GM12878 (cell line): ENCODE data around the gene GRK2. TPM values are rescaled to one million over a fixed set of nuclear protein-coding genes. Genes with fewer than 3 reads are reported as not detected.
A peak's percentile ranks its signal among the peaks of the same experiment; 100 is the strongest.

ENCODE experiments used
- DPF2 ChIP-seq: fragments of 450-650 bp; IDR thresholded peaks from 2 replicates; pipeline ENCODE4 v1.6.1; 2017; ENCODE audit warnings: mild to moderate bottlenecking
- EED ChIP-seq: sonication (generic); IDR thresholded peaks from 2 replicates; pipeline ENCODE4 v1.6.1; 2016; ENCODE audit warnings: antibody characterized with exemption, low read depth
- EGR1 ChIP-seq, 2 experiments: IDR thresholded peaks; 1 replicate in 1 of 2; 2 replicates in 1 of 2; pipeline ENCODE4 v1.6.1; 2011 to 2012; ENCODE audit warnings: low read depth in 2 of 2, low read length in 2 of 2, borderline replicate concordance in 1 of 2, mild to moderate bottlenecking in 1 of 2, moderate library complexity in 1 of 2
- FOXM1 ChIP-seq: IDR thresholded peaks from 2 replicates; pipeline ENCODE4 v1.6.1; 2012; ENCODE audit warnings: low read depth, mild to moderate bottlenecking, inconsistent platforms, low read length, moderate library complexity
- HCFC1 ChIP-seq: fragments of 150-350 bp; IDR thresholded peaks from 2 replicates; pipeline ENCODE4 v1.6.1; 2014; ENCODE audit warnings: low read length
- IKZF1 ChIP-seq: fragments of 450-650 bp; conservative IDR thresholded peaks from 2 replicates; pipeline ENCODE4 v1.6.1; 2017; ENCODE audit warnings: antibody characterized with exemption, mild to moderate bottlenecking
- JUNB ChIP-seq: IDR thresholded peaks from 2 replicates; pipeline ENCODE4 v1.6.1; 2016; ENCODE audit warnings: antibody characterized with exemption, mild to moderate bottlenecking
- LARP7 ChIP-seq: fragments of 450-650 bp; IDR thresholded peaks from 2 replicates; pipeline ENCODE4 v1.6.1; 2017; ENCODE audit warnings: mild to moderate bottlenecking
- MYC ChIP-seq: IDR thresholded peaks from 2 replicates; pipeline ENCODE4 v1.6.1; 2011; ENCODE audit warnings: mild to moderate bottlenecking, low read length, moderate library complexity, inconsistent platforms; ENCODE audit not compliant: insufficient read depth, insufficient replicate concordance, insufficient read length, severe bottlenecking
- NBN ChIP-seq: fragments of 450-650 bp; IDR thresholded peaks from 2 replicates; pipeline ENCODE4 v1.6.1; 2016
- NFYB ChIP-seq: IDR thresholded peaks from 2 replicates; pipeline ENCODE4 v1.6.1; 2011; ENCODE audit warnings: low read depth, mild to moderate bottlenecking, low read length, improper control_type of control experiment, moderate library complexity; ENCODE audit not compliant: insufficient read depth
- NR2C2 ChIP-seq: IDR thresholded peaks from 2 replicates; pipeline ENCODE4 v1.6.1; 2011; ENCODE audit warnings: borderline replicate concordance, low read depth; ENCODE audit not compliant: control insufficient read depth, insufficient read length
- PAX5 ChIP-seq: IDR thresholded peaks from 2 replicates; pipeline ENCODE4 v1.6.1; 2011; ENCODE audit warnings: low read depth, low read length, borderline replicate concordance
- PML ChIP-seq: IDR thresholded peaks from 2 replicates; pipeline ENCODE4 v1.6.1; 2012; ENCODE audit warnings: low read length, inconsistent platforms
- POU2F2 ChIP-seq: IDR thresholded peaks from 3 replicates; pipeline ENCODE4 v1.6.1; 2011; ENCODE audit warnings: low read depth, mild to moderate bottlenecking, low read length, borderline replicate concordance
- SMAD1 ChIP-seq: fragments of 450-650 bp; IDR thresholded peaks from 2 replicates; pipeline ENCODE4 v1.6.1; 2018; ENCODE audit warnings: mild to moderate bottlenecking, low read depth; ENCODE audit not compliant: partially characterized antibody
- SP1 ChIP-seq: IDR thresholded peaks from one replicate; pipeline ENCODE4 v1.6.1; 2011; ENCODE audit warnings: low read depth, low read length
- SPI1 ChIP-seq: IDR thresholded peaks from 2 replicates; pipeline ENCODE4 v1.6.1; 2011; ENCODE audit warnings: low read depth, mild to moderate bottlenecking, low read length, moderate library complexity, borderline replicate concordance; ENCODE audit not compliant: insufficient read depth
- TBL1XR1 ChIP-seq: IDR thresholded peaks from 2 replicates; pipeline ENCODE4 v1.6.1; 2012; ENCODE audit warnings: low read depth, low read length, improper control_type of control experiment
- ZNF207 ChIP-seq: fragments of 450-650 bp; IDR thresholded peaks from 2 replicates; pipeline ENCODE4 v1.6.1; 2014; ENCODE audit warnings: antibody characterized with exemption, mild to moderate bottlenecking, borderline replicate concordance
- ZNF217 ChIP-seq: fragments of 450-650 bp; IDR thresholded peaks from 2 replicates; pipeline ENCODE4 v1.6.1; 2017; ENCODE audit warnings: antibody characterized with exemption, mild to moderate bottlenecking
- polyA plus RNA-seq, 11 experiments: library from polyadenylated mRNA; depleted of rRNA in 4 of 11; unstranded in 6 of 11; stranded (reverse) in 5 of 11; fragments of >200 nt; fragmentation: Nextera tagmentation in 4 of 11; fragmentation: Illumina TruSeq in 1 of 11; extraction: Ambion mirVana in 4 of 11; extraction: Trizol in 1 of 11; gene quantifications; 1 replicate in 1 of 11; 2 replicates in 10 of 11; pipeline versions ENCODE4 v1.2.1 to v1.2.3, GENCODE V29; 2011 to 2016; ENCODE audit warnings: inconsistent platforms in 2 of 11, missing spikeins in 2 of 11, low read depth in 1 of 11
- total RNA-seq, 4 experiments: library from RNA; depleted of rRNA in 3 of 4; stranded (reverse); fragments of >200 nt in 3 of 4; fragmentation: Illumina TruSeq in 1 of 4; extraction: Trizol in 1 of 4; gene quantifications; 2 replicates each; pipeline versions ENCODE4 v1.2.1 to v1.2.3, GENCODE V29; 2013 to 2021
- TF ChIP-seq, protein P1 (sequence below): IDR thresholded peaks from 2 replicates; pipeline ENCODE4 v1.6.1; 2012; ENCODE audit warnings: low read depth, low read length, improper control_type of control experiment
- TF ChIP-seq, protein P2 (sequence below): IDR thresholded peaks from 2 replicates; pipeline ENCODE4 v1.6.1; 2012; ENCODE audit warnings: low read depth, low read length, improper control_type of control experiment
- TF ChIP-seq, protein P3 (sequence below): fragments of 450-650 bp; IDR thresholded peaks from 2 replicates; pipeline ENCODE4 v1.6.1; 2016; ENCODE audit warnings: mild to moderate bottlenecking, moderate library complexity, borderline replicate concordance

The GRK2 gene
- total and polyA plus RNA-seq, 10 of the 15 experiments (the other 5 are each of a cell fraction or from before 2014, with no cell fraction given): 1.0 to 160 (median 66.1) TPM

DNA sequence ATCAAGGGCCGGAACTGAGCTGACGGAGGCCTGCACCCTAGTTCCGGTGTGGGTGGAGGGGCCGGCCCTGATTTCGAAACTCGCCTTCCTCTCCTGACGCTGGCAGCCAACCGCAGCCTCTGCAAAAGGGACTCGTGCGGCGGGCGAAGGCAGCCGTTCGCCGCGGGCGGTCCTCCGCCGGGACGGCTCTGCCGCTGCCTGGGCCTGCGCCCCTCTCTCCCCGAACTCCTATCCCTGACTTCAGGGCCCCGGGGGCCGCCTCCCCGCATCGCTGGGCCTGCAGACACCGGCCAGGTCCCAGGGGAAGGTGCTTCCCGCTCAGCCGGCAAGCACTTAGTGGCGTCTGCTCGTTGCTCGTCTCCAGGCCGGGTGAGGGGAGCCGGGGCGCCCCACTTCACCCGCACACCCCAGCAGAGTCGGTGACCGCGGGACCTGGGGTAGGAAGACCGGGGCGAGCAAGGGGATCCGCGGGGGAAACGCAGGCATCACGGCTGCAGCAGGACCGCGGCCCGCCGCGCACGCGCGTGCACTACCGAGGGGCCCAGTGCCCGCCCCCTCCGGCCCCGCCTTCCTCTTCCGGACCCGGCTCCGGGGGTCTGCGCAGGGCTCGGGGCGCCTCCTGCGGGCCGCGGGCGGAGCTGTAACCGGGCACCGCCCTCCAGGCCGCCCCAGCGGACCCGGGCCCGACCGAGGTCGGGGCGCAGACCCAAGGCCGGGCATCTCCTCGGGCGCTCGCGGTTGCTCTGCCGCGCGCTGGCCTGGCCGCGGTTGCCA is 22.4 kb downstream of the GRK2 start (continued):
- peak; percentile 47 for TF ChIP-seq SMAD1
- TF ChIP-seq DPF2: peak; percentile 96
- peak; percentile 94 for TF ChIP-seq LARP7
- TF ChIP-seq TBL1XR1: no peak
- peak; percentile 76 for TF ChIP-seq POU2F2
- peak; percentile 32; the same call in 1 of the 2 replicates for TF ChIP-seq HCFC1
- no peak for TF ChIP-seq NR2C2
- TF ChIP-seq ZNF217: peak; percentile 52; the same call in 1 of the 2 replicates
- TF ChIP-seq SP1: peak; percentile 76
- no peak for TF ChIP-seq JUNB
- TF ChIP-seq, protein P1, sequence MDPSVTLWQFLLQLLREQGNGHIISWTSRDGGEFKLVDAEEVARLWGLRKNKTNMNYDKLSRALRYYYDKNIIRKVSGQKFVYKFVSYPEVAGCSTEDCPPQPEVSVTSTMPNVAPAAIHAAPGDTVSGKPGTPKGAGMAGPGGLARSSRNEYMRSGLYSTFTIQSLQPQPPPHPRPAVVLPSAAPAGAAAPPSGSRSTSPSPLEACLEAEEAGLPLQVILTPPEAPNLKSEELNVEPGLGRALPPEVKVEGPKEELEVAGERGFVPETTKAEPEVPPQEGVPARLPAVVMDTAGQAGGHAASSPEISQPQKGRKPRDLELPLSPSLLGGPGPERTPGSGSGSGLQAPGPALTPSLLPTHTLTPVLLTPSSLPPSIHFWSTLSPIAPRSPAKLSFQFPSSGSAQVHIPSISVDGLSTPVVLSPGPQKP: peak; percentile 86
- peak; percentile 65; the same call in 1 of the 2 replicates for TF ChIP-seq EED
- TF ChIP-seq, protein P2, sequence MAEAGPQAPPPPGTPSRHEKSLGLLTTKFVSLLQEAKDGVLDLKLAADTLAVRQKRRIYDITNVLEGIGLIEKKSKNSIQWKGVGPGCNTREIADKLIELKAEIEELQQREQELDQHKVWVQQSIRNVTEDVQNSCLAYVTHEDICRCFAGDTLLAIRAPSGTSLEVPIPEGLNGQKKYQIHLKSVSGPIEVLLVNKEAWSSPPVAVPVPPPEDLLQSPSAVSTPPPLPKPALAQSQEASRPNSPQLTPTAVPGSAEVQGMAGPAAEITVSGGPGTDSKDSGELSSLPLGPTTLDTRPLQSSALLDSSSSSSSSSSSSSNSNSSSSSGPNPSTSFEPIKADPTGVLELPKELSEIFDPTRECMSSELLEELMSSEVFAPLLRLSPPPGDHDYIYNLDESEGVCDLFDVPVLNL: no peak
- TF ChIP-seq NBN: peak; percentile 86; the same call in 1 of the 2 replicates
- TF ChIP-seq ZNF207: peak; percentile 69; the same call in 1 of the 2 replicates
- TF ChIP-seq PML: peak; percentile 94
- TF ChIP-seq IKZF1: peak; percentile 90
- TF ChIP-seq PAX5: peak; percentile 80; the same call in 1 of the 2 replicates
- TF ChIP-seq FOXM1: peak; percentile 70
- TF ChIP-seq NFYB: no peak
- no peak for TF ChIP-seq MYC
- TF ChIP-seq SPI1: peak; percentile 39
- peak in 1 of 2 experiments; percentile 79; a peak in 2 of 3 replicates for TF ChIP-seq EGR1 (IDR thresholded peaks at IDR 0.05; ENCODE audit: borderline replicate concordance in 1 of 2, low read depth in 2 of 2, low read length in 2 of 2)
- TF ChIP-seq, protein P3, sequence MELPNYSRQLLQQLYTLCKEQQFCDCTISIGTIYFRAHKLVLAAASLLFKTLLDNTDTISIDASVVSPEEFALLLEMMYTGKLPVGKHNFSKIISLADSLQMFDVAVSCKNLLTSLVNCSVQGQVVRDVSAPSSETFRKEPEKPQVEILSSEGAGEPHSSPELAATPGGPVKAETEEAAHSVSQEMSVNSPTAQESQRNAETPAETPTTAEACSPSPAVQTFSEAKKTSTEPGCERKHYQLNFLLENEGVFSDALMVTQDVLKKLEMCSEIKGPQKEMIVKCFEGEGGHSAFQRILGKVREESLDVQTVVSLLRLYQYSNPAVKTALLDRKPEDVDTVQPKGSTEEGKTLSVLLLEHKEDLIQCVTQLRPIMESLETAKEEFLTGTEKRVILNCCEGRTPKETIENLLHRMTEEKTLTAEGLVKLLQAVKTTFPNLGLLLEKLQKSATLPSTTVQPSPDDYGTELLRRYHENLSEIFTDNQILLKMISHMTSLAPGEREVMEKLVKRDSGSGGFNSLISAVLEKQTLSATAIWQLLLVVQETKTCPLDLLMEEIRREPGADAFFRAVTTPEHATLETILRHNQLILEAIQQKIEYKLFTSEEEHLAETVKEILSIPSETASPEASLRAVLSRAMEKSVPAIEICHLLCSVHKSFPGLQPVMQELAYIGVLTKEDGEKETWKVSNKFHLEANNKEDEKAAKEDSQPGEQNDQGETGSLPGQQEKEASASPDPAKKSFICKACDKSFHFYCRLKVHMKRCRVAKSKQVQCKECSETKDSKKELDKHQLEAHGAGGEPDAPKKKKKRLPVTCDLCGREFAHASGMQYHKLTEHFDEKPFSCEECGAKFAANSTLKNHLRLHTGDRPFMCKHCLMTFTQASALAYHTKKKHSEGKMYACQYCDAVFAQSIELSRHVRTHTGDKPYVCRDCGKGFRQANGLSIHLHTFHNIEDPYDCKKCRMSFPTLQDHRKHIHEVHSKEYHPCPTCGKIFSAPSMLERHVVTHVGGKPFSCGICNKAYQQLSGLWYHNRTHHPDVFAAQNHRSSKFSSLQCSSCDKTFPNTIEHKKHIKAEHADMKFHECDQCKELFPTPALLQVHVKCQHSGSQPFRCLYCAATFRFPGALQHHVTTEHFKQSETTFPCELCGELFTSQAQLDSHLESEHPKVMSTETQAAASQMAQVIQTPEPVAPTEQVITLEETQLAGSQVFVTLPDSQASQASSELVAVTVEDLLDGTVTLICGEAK: 0 out of 2 replicates have a peak, but pooled peaks have one; percentile 84
